ENCODE data around the gene TRRAP. TPM values are rescaled to one million over a fixed set of nuclear protein-coding genes. Genes with fewer than 3 reads are reported as not detected.

Gene TRRAP
- polyA plus RNA-seq, 1 donor: 48.7 TPM

- DNase-seq: no peak
Observed at GRCh38 chr7:98949336-98950044, 71.2 kb downstream of the TRRAP start.

GRCh38 chr7:98955992-98956391 lies 77.7 kb downstream of the TRRAP start:
- no peak for DNase-seq

GRCh38 chr7:98956469-98956868 lies 78.1 kb downstream of the TRRAP start:
- DNase-seq: no peak

GRCh38 chr7:98956937-98957336 lies 78.6 kb downstream of the TRRAP start:
- no peak for DNase-seq

GRCh38 chr7:98957766-98958165 lies 79.4 kb downstream of the TRRAP start:
- no peak for DNase-seq

GRCh38 chr7:98958968-98959367 lies 80.6 kb downstream of the TRRAP start:
- DNase-seq: no peak

GRCh38 chr7:98963305-98963704 lies 85.0 kb downstream of the TRRAP start:
- DNase-seq: no peak

- DNase-seq: no peak
Observed at GRCh38 chr7:98964596-98964995, 86.3 kb downstream of the TRRAP start.

GRCh38 chr7:98968621-98969020 lies 90.3 kb downstream of the TRRAP start:
- DNase-seq: no peak

- DNase-seq: no peak
Observed at GRCh38 chr7:98969386-98969785, 91.1 kb downstream of the TRRAP start.

- no peak for DNase-seq
Observed at GRCh38 chr7:98970016-98970615, 91.8 kb downstream of the TRRAP start.

GRCh38 chr7:98970805-98971204 lies 92.5 kb downstream of the TRRAP start:
- DNase-seq: no peak

- DNase-seq: no peak
Observed at GRCh38 chr7:98974205-98974604, 95.9 kb downstream of the TRRAP start.

GRCh38 chr7:98974906-98975816 lies 96.8 kb downstream of the TRRAP start:
- no peak for DNase-seq

- DNase-seq: no peak
Observed at GRCh38 chr7:98976396-98977185, 98.3 kb downstream of the TRRAP start.

GRCh38 chr7:98978672-98979071 lies 100.3 kb downstream of the TRRAP start:
- DNase-seq: no peak

- no peak for DNase-seq
Observed at GRCh38 chr7:98981701-98982100, 103.4 kb downstream of the TRRAP start.

- no peak for DNase-seq
Observed at GRCh38 chr7:98982686-98983085, 104.4 kb downstream of the TRRAP start.

GRCh38 chr7:98984126-98984525 lies 105.8 kb downstream of the TRRAP start:
- DNase-seq: no peak

GRCh38 chr7:98985406-98985805 lies 107.1 kb downstream of the TRRAP start:
- no peak for DNase-seq

GRCh38 chr7:98985945-98986344 lies 107.6 kb downstream of the TRRAP start:
- no peak for DNase-seq

- no peak for DNase-seq
Observed at GRCh38 chr7:98988641-98989040, 110.3 kb downstream of the TRRAP start.

Measured in left kidney (tissue), 2 donors.